ENCODE measurements around the gene TBC1D10A.

The TBC1D10A gene

DNA sequence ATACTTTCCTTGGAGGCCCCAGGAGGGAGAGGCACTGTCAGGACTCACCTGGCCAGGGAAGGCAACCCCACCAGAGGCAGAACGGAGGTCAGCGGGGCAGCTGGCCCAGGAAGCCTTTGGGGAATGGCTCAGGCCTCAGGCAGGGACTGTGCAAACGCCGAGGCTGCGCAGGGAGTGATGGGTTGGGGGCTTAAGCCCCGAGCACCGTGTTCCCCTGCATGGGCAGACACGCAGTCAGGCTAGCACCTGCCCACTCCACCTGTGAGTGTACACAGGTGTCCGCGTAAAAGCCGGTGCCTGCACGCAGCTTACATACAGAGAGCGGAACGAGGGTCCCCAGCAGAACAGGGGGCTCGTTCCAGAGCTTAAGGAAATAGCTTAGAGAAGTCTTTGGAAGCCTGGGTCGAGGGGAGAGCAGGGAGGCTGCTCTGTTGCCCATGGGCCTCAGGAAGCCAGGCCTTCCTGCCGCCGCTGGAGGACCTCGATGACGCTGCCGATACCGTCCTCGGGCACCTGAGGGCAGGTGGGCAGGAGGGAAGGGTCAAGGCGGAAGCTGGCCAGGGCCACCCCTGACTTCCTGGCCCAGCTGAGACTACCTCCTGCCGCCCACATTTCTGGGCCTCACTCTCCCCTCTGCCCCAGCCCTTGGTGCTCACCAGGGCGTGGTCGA lies 41.4 kb downstream of the TBC1D10A start:
- in situ Hi-C loops (cut with MboI; ENCODE audit: low sequenced_read_pairs, unreplicated experiment) = loop anchor here (5.0 kb wide), 1 partner anchor 107 kb away; no protein-coding TSS in a partner anchor
- DNase-seq (ENCODE audit: low spot score) = no peak

DNA sequence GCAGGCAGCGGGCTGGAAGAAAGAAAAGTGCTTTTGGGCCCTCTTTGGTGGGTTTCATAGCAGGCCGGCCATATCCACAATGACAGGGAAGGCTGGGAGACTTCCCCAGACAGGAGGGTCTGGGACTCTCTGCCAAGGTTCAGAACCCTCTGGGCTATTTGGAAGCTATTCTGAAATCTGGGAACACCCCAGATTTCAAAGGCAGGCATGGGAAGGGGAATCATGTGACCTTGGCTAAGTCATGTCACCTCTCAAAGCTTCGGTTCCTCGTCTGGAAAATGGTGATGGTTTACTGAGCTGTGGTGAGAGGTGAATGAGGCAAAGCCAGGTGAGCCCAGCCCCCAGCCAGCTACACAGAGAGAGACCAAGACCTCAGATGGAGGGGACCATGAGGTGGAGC lies 42.1 kb downstream of the TBC1D10A start:
- TF ChIP-seq, protein P1, sequence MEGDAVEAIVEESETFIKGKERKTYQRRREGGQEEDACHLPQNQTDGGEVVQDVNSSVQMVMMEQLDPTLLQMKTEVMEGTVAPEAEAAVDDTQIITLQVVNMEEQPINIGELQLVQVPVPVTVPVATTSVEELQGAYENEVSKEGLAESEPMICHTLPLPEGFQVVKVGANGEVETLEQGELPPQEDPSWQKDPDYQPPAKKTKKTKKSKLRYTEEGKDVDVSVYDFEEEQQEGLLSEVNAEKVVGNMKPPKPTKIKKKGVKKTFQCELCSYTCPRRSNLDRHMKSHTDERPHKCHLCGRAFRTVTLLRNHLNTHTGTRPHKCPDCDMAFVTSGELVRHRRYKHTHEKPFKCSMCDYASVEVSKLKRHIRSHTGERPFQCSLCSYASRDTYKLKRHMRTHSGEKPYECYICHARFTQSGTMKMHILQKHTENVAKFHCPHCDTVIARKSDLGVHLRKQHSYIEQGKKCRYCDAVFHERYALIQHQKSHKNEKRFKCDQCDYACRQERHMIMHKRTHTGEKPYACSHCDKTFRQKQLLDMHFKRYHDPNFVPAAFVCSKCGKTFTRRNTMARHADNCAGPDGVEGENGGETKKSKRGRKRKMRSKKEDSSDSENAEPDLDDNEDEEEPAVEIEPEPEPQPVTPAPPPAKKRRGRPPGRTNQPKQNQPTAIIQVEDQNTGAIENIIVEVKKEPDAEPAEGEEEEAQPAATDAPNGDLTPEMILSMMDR (IDR thresholded peaks at IDR 0.05; ENCODE audit: borderline replicate concordance, control extremely low read depth, extremely low read depth, insufficient read depth, missing control alignments) = no peak
- in situ Hi-C loops (cut with MboI; ENCODE audit: low sequenced_read_pairs, unreplicated experiment) = loop anchor here (5.0 kb wide), 1 partner anchor 108 kb away; no protein-coding TSS in a partner anchor
- DNase-seq (ENCODE audit: low spot score) = no peak

More for the DNA sequence above, 41.4 kb downstream of the TBC1D10A start:
- TF ChIP-seq, protein P1 (IDR thresholded peaks at IDR 0.05; ENCODE audit: borderline replicate concordance, control extremely low read depth, extremely low read depth, insufficient read depth, missing control alignments) = no peak

DNA sequence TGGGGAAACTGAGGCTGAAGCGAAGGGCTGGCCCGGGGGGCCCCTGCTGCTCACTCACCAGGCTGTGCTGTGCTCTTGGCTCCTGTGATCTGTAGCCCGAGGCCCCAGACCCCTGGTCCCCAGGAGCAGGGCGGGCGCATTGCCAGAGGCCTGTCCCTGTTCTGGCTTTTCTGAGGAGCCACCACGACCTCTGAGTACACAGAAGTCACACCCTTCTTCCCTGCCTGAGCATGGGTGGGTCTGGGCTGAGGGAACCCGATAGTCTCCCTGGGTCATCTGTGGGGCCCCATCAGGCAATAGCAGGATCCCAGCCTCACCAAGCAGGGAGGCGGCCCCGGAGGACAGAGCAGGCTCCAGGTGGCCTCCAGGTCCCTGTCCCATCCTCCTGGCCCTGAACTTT lies 42.6 kb downstream of the TBC1D10A start:
- in situ Hi-C loops (cut with MboI; ENCODE audit: low sequenced_read_pairs, unreplicated experiment) = no loop called here
- TF ChIP-seq, protein P1 (IDR thresholded peaks at IDR 0.05; ENCODE audit: borderline replicate concordance, control extremely low read depth, extremely low read depth, insufficient read depth, missing control alignments) = no peak
- no peak for DNase-seq (ENCODE audit: low spot score)

DNA sequence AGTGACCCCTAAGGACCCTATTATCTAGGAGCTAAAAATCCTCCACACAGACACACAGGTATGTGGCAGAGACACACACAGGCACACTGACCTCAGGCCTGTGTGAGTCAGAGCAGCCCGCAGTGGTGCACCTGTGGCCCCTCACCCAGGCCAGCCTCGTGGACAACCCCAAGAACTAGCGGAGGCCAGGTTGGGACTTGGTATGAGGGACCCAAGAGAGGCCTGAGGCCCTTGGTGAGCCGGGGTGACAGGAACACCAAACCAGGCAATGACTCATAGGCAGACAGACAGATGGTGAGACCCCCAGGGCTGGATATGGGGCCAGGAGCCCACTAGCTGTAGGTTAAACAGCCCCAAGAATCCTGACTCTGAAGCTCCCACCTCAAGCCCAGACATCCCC lies 43.4 kb downstream of the TBC1D10A start:
- TF ChIP-seq, protein P1 (IDR thresholded peaks at IDR 0.05; ENCODE audit: borderline replicate concordance, control extremely low read depth, extremely low read depth, insufficient read depth, missing control alignments) = no peak
- no peak for DNase-seq (ENCODE audit: low spot score)
- in situ Hi-C loops (cut with MboI; ENCODE audit: low sequenced_read_pairs, unreplicated experiment) = no loop called here

DNA sequence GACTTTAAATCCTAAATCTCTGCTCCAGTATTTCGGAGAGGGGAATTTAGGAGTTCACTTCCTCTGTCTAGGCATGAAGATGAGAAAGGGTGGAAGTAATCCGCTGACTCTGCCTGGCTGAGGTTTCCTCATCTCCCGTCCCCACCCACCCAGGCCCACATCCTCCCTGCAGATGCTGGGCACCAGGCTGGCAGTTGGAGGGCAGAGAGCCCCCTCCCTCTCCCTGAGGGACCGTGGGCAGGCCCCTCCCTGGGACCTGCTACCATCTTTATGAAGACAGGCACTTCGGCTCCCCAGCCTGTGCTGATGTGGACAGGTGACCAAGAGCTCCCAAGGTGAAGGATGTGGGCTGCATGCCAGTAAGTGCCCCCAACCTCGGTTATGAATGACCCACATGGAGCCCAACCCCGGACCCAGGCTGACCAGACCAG lies 44.1 kb downstream of the TBC1D10A start:
- in situ Hi-C loops (cut with MboI; ENCODE audit: low sequenced_read_pairs, unreplicated experiment) = no loop called here

DNA sequence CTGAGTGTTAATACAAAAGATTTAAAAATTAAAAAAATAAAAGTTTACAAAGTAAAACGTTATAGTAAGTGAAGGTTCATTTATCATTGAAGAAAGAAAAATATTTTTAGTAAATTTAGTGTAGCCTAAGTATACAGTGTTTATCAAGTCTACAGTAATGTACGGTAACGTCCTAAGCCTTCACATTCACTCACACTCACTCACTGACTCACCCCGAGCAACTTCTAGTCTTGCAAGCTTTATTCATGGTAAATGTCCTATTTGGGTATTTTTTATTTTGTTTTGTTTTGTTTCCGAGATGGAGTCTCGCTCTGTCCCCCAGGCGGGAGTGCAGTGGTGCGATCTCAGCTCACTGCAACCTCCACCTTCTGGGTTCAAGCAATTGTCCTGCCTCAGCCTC lies 46.2 kb downstream of the TBC1D10A start:
- TF ChIP-seq, protein P1 (IDR thresholded peaks at IDR 0.05; ENCODE audit: borderline replicate concordance, control extremely low read depth, extremely low read depth, insufficient read depth, missing control alignments) = no peak
- no peak for DNase-seq (ENCODE audit: low spot score)
- in situ Hi-C loops (cut with MboI; ENCODE audit: low sequenced_read_pairs, unreplicated experiment) = no loop called here

More for the DNA sequence above, 44.1 kb downstream of the TBC1D10A start:
- DNase-seq (ENCODE audit: low spot score) = no peak
- TF ChIP-seq, protein P1 (IDR thresholded peaks at IDR 0.05; ENCODE audit: borderline replicate concordance, control extremely low read depth, extremely low read depth, insufficient read depth, missing control alignments) = no peak
